ENCODE data around the gene ALPK3. TPM values are rescaled to one million over a fixed set of nuclear protein-coding genes. Genes with fewer than 3 reads are reported as not detected.

Gene ALPK3
- total RNA-seq, 1 experiment from 2014 or later, result 17.7 TPM

GRCh38 chr15:84800365-84800806, 16.8 kb upstream of the ALPK3 start:
- no peak overlapping the region; a peak in 1 of 7 replicates for H3K27ac Mint-ChIP-seq
- no peak overlapping the region for H2BK20ac ChIP-seq (ENCODE audit: low read depth, low read length, poor library complexity, severe bottlenecking)
- H3T11ph ChIP-seq (ENCODE audit: low read length), result no peak overlapping the region

More at GRCh38 chr15:84800365-84800806, 16.8 kb upstream of the ALPK3 start:
- H3K4me1 ChIP-seq (ENCODE audit: insufficient read depth, low read length), result no peaks in the 10 kb centered on the region
- no peak for TF ChIP-seq CTCF (conservative IDR thresholded peaks at IDR 0.05)
- H3K9me3 ChIP-seq (ENCODE audit: control insufficient read depth, low read depth, low read length), result no peaks in the 10 kb centered on the region
- H3K79me2 ChIP-seq (ENCODE audit: insufficient read depth, low read length), result no peaks in the 10 kb centered on the region
- H3K36me3 Mint-ChIP-seq (ENCODE audit: insufficient read depth in 1 of 3, low read depth in 3 of 3), result peaks cover 9 to 58% (median 43%) of the 10 kb centered on the region in 3 experiments; a peak in 6 of 7 replicates
- no peak overlapping the region for H2BK15ac ChIP-seq (ENCODE audit: low read depth, low read length)
- no peak overlapping the region for H2AK5ac ChIP-seq (ENCODE audit: insufficient read length, low read length)
- H3K27me3 Mint-ChIP-seq (ENCODE audit: low read depth), result no peaks in the 10 kb centered on the region
- no CpG with 5 or more reads among the region's 3 CpGs for WGBS (ENCODE audit: extremely low coverage, insufficient read length, low lambda C conversion rate)
- H2BK5ac ChIP-seq (ENCODE audit: insufficient read length, low read length), result no peak overlapping the region
- H3K23ac ChIP-seq (ENCODE audit: insufficient read length, low read depth, low read length), result no peak overlapping the region
- H2AFZ ChIP-seq (ENCODE audit: low read length), result no peak overlapping the region
- H3K79me1 ChIP-seq (ENCODE audit: insufficient read depth, low read depth, low read length, poor library complexity, severe bottlenecking), result no peaks in the 10 kb centered on the region
- H3K4me3 Mint-ChIP-seq, result no peak overlapping the region
- H4K20me1 ChIP-seq (ENCODE audit: control insufficient read depth, insufficient read depth, insufficient read length), result no peaks in the 10 kb centered on the region
- no peak overlapping the region for H2BK120ac ChIP-seq (ENCODE audit: low read depth, low read length, poor library complexity, severe bottlenecking)
- no peak overlapping the region for H3K14ac ChIP-seq (ENCODE audit: insufficient read depth, low read length)
- H3K4ac ChIP-seq (ENCODE audit: low read depth, low read length), result no peak overlapping the region
- H3K27me3 ChIP-seq (ENCODE audit: insufficient read depth, low read length), result no peaks in the 10 kb centered on the region
- no peak overlapping the region for H3K9ac ChIP-seq (ENCODE audit: extremely low read depth, insufficient read length, low read length)
- no peak overlapping the region for H4K8ac ChIP-seq (replicated peaks; ENCODE audit: insufficient read length, low read depth, low read length)
- H3K56ac ChIP-seq (ENCODE audit: insufficient read length, low read depth, low read length), result no peak overlapping the region
- no peak overlapping the region for H2BK12ac ChIP-seq (ENCODE audit: insufficient read length, low read depth, low read length)
- H4K5ac ChIP-seq (ENCODE audit: insufficient read length, low read depth, low read length), result no peak overlapping the region
- no peak overlapping the region for H3K18ac ChIP-seq (ENCODE audit: insufficient read length, low read depth, low read length)
- no peak for DNase-seq
- no peak overlapping the region for H4K91ac ChIP-seq (ENCODE audit: insufficient read length, low read depth, low read length)
- H3K27ac ChIP-seq (ENCODE audit: insufficient read length, low read depth, low read length), result no peak overlapping the region
- no peaks in the 10 kb centered on the region for H3K23me2 ChIP-seq (ENCODE audit: insufficient read length, low read depth, low read length, poor library complexity, severe bottlenecking)
- H3K4me2 ChIP-seq (ENCODE audit: insufficient read depth, insufficient read length, low read length), result no peak overlapping the region
- no peaks in the 10 kb centered on the region for H3K9me3 Mint-ChIP-seq
- H3K4me1 Mint-ChIP-seq, result no peaks in the 10 kb centered on the region

All from H9 (cell line).